ENCODE data around the gene DCBLD1. TPM values are rescaled to one million over a fixed set of nuclear protein-coding genes. Genes with fewer than 3 reads are reported as not detected.

Gene DCBLD1
- total and polyA plus RNA-seq, 2 of the 13 experiments (the other 11 are each of a cell fraction or from before 2014, with no cell fraction given), result 23.2 to 41.5 TPM

DNA sequence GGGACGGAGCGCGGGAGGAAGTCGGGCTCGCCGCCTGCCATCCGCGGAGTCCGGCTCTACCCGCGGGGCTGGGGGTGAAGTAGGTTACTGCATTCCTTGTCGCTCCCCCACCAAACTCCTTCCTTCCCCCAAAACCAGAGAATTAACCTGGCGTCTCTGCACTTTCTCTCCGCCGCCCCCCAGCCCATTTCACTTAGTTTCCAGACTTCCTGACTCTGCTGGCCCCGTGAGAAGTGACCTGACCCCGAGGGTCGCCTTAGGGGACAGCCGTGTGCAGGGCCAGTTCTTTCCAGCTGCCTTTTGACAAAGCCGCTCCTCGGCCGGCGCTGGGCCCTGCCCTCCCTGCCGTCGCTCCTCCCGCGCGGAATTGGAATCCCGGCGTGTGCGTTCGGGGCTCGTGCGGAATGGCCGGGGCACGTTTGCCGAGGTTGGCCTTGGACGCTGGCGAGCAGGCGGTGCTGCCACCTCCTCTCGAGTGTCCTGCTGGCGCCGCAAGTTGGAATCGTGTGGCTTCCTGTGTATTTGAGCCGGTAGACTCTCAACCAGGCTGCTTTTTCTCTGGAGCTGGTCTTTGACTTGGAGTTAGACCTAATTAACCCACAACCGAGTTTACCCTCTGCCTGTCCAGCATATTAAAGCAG, 650 bp downstream of the DCBLD1 start (continued):
- TF ChIP-seq, protein P1, sequence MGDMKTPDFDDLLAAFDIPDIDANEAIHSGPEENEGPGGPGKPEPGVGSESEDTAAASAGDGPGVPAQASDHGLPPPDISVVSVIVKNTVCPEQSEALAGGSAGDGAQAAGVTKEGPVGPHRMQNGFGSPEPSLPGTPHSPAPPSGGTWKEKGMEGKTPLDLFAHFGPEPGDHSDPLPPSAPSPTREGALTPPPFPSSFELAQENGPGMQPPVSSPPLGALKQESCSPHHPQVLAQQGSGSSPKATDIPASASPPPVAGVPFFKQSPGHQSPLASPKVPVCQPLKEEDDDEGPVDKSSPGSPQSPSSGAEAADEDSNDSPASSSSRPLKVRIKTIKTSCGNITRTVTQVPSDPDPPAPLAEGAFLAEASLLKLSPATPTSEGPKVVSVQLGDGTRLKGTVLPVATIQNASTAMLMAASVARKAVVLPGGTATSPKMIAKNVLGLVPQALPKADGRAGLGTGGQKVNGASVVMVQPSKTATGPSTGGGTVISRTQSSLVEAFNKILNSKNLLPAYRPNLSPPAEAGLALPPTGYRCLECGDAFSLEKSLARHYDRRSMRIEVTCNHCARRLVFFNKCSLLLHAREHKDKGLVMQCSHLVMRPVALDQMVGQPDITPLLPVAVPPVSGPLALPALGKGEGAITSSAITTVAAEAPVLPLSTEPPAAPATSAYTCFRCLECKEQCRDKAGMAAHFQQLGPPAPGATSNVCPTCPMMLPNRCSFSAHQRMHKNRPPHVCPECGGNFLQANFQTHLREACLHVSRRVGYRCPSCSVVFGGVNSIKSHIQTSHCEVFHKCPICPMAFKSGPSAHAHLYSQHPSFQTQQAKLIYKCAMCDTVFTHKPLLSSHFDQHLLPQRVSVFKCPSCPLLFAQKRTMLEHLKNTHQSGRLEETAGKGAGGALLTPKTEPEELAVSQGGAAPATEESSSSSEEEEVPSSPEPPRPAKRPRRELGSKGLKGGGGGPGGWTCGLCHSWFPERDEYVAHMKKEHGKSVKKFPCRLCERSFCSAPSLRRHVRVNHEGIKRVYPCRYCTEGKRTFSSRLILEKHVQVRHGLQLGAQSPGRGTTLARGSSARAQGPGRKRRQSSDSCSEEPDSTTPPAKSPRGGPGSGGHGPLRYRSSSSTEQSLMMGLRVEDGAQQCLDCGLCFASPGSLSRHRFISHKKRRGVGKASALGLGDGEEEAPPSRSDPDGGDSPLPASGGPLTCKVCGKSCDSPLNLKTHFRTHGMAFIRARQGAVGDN (CRISPR knock-in tag; IDR thresholded peaks at IDR 0.05), result peak; percentile 95
- TF ChIP-seq, protein P2, sequence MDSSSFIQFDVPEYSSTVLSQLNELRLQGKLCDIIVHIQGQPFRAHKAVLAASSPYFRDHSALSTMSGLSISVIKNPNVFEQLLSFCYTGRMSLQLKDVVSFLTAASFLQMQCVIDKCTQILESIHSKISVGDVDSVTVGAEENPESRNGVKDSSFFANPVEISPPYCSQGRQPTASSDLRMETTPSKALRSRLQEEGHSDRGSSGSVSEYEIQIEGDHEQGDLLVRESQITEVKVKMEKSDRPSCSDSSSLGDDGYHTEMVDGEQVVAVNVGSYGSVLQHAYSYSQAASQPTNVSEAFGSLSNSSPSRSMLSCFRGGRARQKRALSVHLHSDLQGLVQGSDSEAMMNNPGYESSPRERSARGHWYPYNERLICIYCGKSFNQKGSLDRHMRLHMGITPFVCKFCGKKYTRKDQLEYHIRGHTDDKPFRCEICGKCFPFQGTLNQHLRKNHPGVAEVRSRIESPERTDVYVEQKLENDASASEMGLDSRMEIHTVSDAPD (CRISPR knock-in tag; IDR thresholded peaks at IDR 0.05), result no peak; the same call in 1 of the 2 replicates
- TF ChIP-seq, protein P3, sequence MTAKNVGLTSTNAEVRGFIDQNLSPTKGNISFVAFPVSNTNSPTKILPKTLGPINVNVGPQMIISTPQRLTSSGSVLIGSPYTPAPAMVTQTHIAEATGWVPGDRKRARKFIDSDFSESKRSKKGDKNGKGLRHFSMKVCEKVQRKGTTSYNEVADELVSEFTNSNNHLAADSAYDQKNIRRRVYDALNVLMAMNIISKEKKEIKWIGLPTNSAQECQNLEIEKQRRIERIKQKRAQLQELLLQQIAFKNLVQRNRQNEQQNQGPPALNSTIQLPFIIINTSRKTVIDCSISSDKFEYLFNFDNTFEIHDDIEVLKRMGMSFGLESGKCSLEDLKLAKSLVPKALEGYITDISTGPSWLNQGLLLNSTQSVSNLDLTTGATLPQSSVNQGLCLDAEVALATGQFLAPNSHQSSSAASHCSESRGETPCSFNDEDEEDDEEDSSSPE (CRISPR knock-in tag; IDR thresholded peaks at IDR 0.05), result peak; percentile 90
- TF ChIP-seq HNRNPH1 (optimal IDR thresholded peaks at IDR 0.05; ENCODE audit: low read depth, low read length) (no peak), GATAD2A (CRISPR knock-in tag; IDR thresholded peaks at IDR 0.05) (peak; percentile 61; the same call in 1 of the 2 replicates), TP53 (CRISPR knock-in tag; conservative IDR thresholded peaks at IDR 0.05) (peak; percentile 75; the same call in 1 of the 2 replicates), SMC3 (IDR thresholded peaks at IDR 0.05; ENCODE audit: low read length) (no peak), POLR2G (IDR thresholded peaks at IDR 0.05; ENCODE audit: low read depth, low read length) (peak; percentile 51), ZNF230 (CRISPR knock-in tag; IDR thresholded peaks at IDR 0.05) (peak; percentile 78; the same call in 1 of the 2 replicates), SOX13 (IDR thresholded peaks at IDR 0.05) (no peak; the same call in 1 of the 2 replicates), SOX13 (CRISPR knock-in tag; conservative IDR thresholded peaks at IDR 0.05 in 1 of 2, IDR thresholded peaks at IDR 0.05 in 1 of 2) (peak in 1 of 2 experiments; percentile 62; a peak in 2 of 4 replicates)
- TF ChIP-seq, protein P4, sequence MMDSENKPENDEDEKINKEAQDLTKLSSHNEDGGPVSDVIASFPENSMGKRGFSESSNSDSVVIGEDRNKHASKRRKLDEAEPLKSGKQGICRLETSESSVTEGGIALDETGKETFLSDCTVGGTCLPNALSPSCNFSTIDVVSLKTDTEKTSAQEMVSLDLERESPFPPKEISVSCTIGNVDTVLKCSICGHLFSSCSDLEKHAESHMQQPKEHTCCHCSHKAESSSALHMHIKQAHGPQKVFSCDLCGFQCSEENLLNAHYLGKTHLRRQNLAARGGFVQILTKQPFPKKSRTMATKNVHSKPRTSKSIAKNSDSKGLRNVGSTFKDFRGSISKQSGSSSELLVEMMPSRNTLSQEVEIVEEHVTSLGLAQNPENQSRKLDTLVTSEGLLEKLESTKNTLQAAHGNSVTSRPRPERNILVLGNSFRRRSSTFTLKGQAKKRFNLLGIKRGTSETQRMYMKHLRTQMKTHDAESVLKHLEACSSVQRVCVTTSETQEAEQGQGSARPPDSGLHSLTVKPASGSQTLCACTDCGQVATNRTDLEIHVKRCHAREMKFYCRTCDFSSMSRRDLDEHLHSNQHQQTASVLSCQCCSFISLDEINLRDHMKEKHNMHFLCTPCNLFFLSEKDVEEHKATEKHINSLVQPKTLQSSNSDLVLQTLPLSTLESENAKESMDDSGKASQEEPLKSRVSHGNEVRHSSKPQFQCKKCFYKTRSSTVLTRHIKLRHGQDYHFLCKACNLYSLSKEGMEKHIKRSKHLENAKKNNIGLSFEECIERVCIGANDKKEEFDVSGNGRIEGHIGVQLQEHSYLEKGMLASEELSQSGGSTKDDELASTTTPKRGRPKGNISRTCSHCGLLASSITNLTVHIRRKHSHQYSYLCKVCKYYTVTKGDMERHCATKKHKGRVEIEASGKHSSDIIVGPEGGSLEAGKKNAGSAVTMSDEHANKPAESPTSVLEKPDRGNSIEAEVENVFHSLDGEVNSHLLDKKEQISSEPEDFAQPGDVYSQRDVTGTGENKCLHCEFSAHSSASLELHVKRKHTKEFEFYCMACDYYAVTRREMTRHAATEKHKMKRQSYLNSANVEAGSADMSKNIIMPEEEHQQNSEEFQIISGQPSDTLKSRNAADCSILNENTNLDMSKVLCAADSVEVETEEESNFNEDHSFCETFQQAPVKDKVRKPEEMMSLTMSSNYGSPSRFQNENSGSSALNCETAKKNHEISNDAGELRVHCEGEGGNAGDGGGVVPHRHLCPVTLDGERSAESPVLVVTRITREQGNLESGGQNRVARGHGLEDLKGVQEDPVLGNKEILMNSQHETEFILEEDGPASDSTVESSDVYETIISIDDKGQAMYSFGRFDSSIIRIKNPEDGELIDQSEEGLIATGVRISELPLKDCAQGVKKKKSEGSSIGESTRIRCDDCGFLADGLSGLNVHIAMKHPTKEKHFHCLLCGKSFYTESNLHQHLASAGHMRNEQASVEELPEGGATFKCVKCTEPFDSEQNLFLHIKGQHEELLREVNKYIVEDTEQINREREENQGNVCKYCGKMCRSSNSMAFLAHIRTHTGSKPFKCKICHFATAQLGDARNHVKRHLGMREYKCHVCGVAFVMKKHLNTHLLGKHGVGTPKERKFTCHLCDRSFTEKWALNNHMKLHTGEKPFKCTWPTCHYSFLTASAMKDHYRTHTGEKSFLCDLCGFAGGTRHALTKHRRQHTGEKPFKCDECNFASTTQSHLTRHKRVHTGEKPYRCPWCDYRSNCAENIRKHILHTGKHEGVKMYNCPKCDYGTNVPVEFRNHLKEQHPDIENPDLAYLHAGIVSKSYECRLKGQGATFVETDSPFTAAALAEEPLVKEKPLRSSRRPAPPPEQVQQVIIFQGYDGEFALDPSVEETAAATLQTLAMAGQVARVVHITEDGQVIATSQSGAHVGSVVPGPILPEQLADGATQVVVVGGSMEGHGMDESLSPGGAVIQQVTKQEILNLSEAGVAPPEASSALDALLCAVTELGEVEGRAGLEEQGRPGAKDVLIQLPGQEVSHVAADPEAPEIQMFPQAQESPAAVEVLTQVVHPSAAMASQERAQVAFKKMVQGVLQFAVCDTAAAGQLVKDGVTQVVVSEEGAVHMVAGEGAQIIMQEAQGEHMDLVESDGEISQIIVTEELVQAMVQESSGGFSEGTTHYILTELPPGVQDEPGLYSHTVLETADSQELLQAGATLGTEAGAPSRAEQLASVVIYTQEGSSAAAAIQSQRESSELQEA (CRISPR knock-in tag; IDR thresholded peaks at IDR 0.05; ENCODE audit: not compliant biosample characterization), result peak; percentile 34
